Brain microvascular endothelial cell (primary cell): ENCODE measurements around the gene ABCC3.

Experiments
- DNase-seq: peaks from one replicate; pipeline ENCODE4 v3.0.0-alpha.2; 2020
- H3K27ac ChIP-seq: fragments of 250-450 bp; sonication (Bioruptor Pico); 2 replicates; pipeline ENCODE4 v1.5.1; 2020; ENCODE audit warnings: mild to moderate bottlenecking, moderate library complexity
- H3K27me3 ChIP-seq: fragments of 250-450 bp; sonication (Bioruptor Pico); replicated peaks from 2 replicates; pipeline ENCODE4 v1.5.1; 2020; ENCODE audit warnings: mild to moderate bottlenecking
- H3K36me3 ChIP-seq: fragments of 250-450 bp; sonication (Bioruptor Pico); replicated peaks from 2 replicates; pipeline ENCODE4 v1.5.1; 2020; ENCODE audit warnings: mild to moderate bottlenecking
- H3K4me3 ChIP-seq: 2 replicates; pipeline ENCODE4 v1.5.1; 2011; ENCODE audit warnings: low read depth, mild to moderate bottlenecking, control low read depth, low read length, moderate library complexity
- CTCF ChIP-seq: IDR thresholded peaks from 2 replicates; pipeline ENCODE4 v1.5.1; 2011; ENCODE audit warnings: low read depth, mild to moderate bottlenecking, moderate library complexity, low read length, control low read depth, inconsistent platforms; ENCODE audit errors: missing control alignments
- in situ Hi-C: cut with HindIII; loops from 2 replicates; pipeline ENCODE4 v1.10.0; 2017; ENCODE audit warnings: low sequenced_read_pairs, low pct_ligation_motif_present

ABCC3 gene

DNA sequence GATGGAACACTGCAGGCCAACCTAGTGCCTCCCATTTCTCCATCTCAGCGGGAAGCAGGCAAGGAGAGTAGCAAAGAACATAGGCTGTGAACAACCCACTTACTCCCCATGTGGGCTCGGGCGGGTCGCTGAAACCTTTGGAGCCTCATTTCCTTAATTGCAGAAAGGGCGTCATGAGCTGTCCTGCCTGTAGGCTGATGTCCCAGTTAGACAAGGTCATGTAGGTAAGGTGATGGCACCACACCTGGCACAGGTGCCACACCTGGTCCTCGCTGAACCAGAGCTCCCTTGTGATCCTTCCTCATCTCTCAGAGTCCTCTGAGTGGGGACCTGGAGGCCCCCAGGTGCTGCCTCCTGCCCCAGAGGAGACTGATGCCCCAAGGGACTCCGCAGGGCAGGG lies 22.9 kb downstream of the ABCC3 start:
- TF ChIP-seq CTCF, result no peak
- no peak for DNase-seq
- H3K36me3 ChIP-seq, result no peaks in the 10 kb centered on the region
- H3K4me3 ChIP-seq, result no peak overlapping the region
- H3K27ac ChIP-seq, result no peak overlapping the region
- in situ Hi-C loops, result no loop called here
- no peaks in the 10 kb centered on the region for H3K27me3 ChIP-seq

DNA sequence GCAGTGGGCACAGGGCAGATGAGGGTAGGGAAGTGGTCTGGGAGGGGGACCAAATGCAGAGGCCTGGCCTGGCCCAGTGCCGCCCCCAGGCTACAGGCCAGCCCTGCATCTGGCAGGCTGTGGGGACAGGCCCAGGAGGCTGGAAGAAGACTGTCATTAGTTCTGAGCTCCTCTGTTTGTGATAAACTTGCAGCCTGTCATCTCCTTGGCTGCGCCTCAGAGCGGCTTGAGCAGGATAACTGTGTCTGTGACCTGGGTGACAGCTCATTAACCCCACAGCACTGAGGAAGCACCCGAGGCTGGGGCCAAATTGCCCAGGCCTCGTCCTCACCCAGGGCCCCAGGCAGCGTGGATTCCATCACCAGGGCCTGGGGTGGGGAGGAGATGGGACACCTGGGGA lies 23.9 kb downstream of the ABCC3 start:
- in situ Hi-C loops, result no loop called here

DNA sequence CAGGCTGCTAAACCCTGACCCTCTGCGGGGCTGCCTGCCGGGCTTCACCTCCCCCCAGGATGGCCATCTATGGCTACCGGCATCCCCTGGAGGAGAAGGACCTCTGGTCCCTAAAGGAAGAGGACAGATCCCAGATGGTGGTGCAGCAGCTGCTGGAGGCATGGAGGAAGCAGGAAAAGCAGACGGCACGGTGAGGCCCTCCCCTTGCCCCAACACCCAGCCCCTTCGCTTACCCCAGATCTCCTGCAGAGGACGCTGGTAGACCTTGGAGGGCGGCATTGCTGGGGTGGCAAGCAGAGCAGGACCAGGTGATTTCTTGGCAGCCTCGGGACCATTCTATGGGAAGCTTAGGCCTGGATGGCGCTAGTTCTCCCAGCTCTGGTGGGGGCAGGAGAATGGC lies 24.5 kb downstream of the ABCC3 start:
- DNase-seq, result no peak
- TF ChIP-seq CTCF, result no peak
- Histone ChIP-seq H3K36me3 (no peaks in the 10 kb centered on the region), H3K27me3 (no peaks in the 10 kb centered on the region), H3K27ac (no peak overlapping the region), H3K4me3 (no peak overlapping the region)
- in situ Hi-C loops, result no loop called here

More for the DNA sequence above, 23.9 kb downstream of the ABCC3 start:
- no peak for DNase-seq
- TF ChIP-seq CTCF, result no peak
- Histone ChIP-seq H3K36me3 (no peaks in the 10 kb centered on the region), H3K27ac (no peak overlapping the region), H3K27me3 (no peaks in the 10 kb centered on the region), H3K4me3 (no peak overlapping the region)

- no peak for TF ChIP-seq CTCF
- no peak overlapping the region for H3K4me3 ChIP-seq
- no peaks in the 10 kb centered on the region for H3K27me3 ChIP-seq
- in situ Hi-C loops, result no loop called here
- no peak overlapping the region for H3K27ac ChIP-seq
- no peaks in the 10 kb centered on the region for H3K36me3 ChIP-seq
- DNase-seq, result no peak
These were observed 25.6 kb downstream of the ABCC3 start for GRCh38 chr17:50660042-50660886.

DNA sequence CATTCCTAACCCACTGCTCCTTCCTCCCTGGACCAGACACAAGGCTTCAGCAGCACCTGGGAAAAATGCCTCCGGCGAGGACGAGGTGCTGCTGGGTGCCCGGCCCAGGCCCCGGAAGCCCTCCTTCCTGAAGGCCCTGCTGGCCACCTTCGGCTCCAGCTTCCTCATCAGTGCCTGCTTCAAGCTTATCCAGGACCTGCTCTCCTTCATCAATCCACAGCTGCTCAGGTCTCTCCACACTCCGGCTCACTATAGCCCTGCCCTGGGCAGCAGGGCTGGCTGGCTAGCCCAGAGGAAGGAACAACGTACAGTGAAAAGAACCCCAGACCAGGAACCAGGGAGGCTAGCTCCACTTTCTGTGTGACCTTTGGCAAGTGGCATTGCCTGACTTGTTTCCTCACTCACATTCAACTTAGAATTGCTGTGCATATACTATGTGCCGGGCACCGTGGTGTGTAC lies 26.2 kb downstream of the ABCC3 start:
- TF ChIP-seq CTCF, result no peak
- Histone ChIP-seq H3K4me3 (no peak overlapping the region), H3K36me3 (no peaks in the 10 kb centered on the region), H3K27me3 (no peaks in the 10 kb centered on the region), H3K27ac (no peak overlapping the region)
- no peak for DNase-seq
- in situ Hi-C loops, result no loop called here

- in situ Hi-C loops, result no loop called here
- no peak overlapping the region for H3K4me3 ChIP-seq
- TF ChIP-seq CTCF, result no peak
- no peak overlapping the region for H3K27ac ChIP-seq
- no peaks in the 10 kb centered on the region for H3K27me3 ChIP-seq
- no peaks in the 10 kb centered on the region for H3K36me3 ChIP-seq
- no peak for DNase-seq
These were observed 26.7 kb downstream of the ABCC3 start for GRCh38 chr17:50661348-50661747.
